DOHH2 (cell line): Measurements from ENCODE around the gene MIPOL1.

Source experiments
- EZH2phosphoT487 ChIP-seq: fragments of 200-600 bp; sonication (generic); IDR thresholded peaks from 2 replicates; pipeline ENCODE4 v1.6.1; 2017; ENCODE audit warnings: borderline replicate concordance, mild to moderate bottlenecking, antibody characterized with exemption, low read length, moderate library complexity, mixed read lengths
- TF ChIP-seq, protein P1 (sequence below): fragments of 200-600 bp; sonication (generic); IDR thresholded peaks from one replicate; pipeline ENCODE4 v1.5.1; 2014; ENCODE audit warnings: antibody characterized with exemption, mild to moderate bottlenecking, low read depth, low read length; ENCODE audit not compliant: poor library complexity, severe bottlenecking

GRCh38 chr14:37201724-37202123 is 4.0 kb downstream of the MIPOL1 start:
- TF ChIP-seq, protein P1, sequence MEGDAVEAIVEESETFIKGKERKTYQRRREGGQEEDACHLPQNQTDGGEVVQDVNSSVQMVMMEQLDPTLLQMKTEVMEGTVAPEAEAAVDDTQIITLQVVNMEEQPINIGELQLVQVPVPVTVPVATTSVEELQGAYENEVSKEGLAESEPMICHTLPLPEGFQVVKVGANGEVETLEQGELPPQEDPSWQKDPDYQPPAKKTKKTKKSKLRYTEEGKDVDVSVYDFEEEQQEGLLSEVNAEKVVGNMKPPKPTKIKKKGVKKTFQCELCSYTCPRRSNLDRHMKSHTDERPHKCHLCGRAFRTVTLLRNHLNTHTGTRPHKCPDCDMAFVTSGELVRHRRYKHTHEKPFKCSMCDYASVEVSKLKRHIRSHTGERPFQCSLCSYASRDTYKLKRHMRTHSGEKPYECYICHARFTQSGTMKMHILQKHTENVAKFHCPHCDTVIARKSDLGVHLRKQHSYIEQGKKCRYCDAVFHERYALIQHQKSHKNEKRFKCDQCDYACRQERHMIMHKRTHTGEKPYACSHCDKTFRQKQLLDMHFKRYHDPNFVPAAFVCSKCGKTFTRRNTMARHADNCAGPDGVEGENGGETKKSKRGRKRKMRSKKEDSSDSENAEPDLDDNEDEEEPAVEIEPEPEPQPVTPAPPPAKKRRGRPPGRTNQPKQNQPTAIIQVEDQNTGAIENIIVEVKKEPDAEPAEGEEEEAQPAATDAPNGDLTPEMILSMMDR: no peak
- no peak for TF ChIP-seq EZH2phosphoT487
